ENCODE data around the gene CPEB1. TPM values are rescaled to one million over a fixed set of nuclear protein-coding genes. Genes with fewer than 3 reads are reported as not detected.
"Not testable (repeated sequence)": the region's sequence is repeated elsewhere in the genome, so short reads cannot be mapped to it uniquely, and the experiment has no call there.

Gene CPEB1
- total RNA-seq, 1 donor from 2014 or later = not detected

DNA sequence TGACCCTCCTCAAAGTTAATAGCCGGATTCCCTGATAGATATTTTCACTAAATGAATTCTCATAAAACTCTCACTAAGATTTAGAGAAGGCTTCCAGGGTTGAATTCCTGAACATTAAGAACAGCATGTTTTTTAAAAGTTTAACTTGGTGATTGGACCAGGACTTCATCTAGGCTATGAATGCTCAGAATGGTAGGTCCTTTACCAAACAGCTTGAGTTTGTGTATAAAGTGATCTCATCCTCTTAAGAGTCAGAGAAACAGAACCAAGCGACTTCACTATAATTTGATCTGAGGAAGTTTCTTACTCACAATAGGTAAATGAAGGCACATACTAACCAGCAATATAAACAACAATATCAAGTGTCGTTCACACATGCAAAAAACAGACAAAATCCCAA, 143.1 kb downstream of the CPEB1 start:
- not testable (repeated sequence) for DNase-seq

DNA sequence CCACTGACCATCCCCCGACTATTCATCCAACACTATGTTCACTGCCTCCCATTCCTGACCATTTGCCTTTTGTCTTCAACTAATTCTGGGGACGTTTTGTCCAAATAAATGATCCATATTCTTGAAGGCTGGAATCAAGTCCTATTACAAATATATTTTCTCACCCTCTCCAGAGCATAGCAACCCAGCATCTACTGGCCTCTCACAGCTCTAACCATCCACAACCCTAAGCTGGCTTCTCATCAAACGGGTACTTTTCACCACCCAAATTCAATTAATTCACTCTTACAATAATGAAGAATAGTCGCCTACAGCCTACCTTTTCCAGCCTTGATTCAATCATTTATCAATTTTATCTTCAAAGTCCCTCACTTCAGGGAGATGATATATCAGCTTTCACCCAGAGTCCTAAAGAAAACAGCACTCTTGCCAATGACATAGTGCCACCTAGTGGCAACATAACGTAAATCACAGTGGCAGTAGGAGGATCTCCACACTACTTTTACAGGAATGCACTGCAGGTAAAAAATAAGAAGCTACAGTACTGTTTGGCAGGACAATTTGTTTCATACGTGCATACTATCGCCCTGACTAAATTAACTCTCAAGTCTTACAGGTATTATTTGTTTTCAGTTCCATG, 144.3 kb downstream of the CPEB1 start:
- DNase-seq = not testable (repeated sequence)

DNA sequence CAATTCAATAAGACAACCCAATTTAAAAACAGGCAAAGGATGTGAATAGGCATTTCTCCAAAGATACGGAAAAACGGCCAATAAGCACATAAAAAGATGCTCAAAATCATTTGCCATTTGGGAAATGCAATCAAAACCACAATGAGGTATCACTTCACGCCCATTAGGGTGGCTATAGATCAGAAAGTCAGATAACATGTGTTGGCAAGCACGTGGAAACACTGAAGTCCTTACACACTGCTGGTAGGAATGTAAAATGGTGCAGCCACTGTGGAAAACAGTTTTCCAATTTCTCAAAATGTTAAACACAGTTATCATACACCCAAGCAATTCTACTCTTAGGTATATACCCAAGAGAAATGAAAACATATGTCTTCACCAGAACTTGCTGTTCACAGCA, 146.4 kb downstream of the CPEB1 start:
- not testable (repeated sequence) for DNase-seq

DNA sequence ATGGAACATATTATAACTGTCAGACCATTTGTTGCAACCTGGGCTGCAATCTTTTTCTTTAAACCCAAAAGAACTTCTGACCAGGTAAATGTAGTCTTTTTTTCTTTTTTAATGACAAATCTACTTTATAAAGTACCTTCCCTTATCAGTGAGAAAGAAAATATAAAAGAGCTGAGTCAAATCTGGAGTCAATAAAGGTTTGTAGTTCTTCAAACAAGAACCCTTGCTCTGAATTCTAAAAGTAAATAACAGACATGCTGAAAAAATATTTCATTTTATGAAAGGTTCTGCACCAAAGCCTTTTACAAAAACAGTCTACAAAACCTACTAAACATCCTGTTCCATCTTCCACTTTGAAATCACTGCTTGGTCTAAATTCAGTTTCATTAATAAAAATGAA, 149.2 kb downstream of the CPEB1 start:
- not testable (repeated sequence) for DNase-seq

Other genes starting within 250 kb of the CPEB1 start
- 0.85 and 1.3 TPM in 2 replicates for gene GOLGA6L9, start 217.5 kb downstream of the CPEB1 start, total RNA-seq
- 931 and 1,215 TPM in 2 replicates for gene RPS17, start 106.9 kb downstream of the CPEB1 start, total RNA-seq
- gene AP3B2, start 62.5 kb upstream of the CPEB1 start, total RNA-seq = 0.17 TPM in 1 of 2 replicates, not detected in the other
- gene FSD2, start 158.7 kb upstream of the CPEB1 start, total RNA-seq = not detected in 2 replicates
- gene WHAMM, start 162.3 kb upstream of the CPEB1 start, total RNA-seq = 8.0 TPM in 2 replicates

Data from dermis blood vessel endothelial cell (primary cell).